ENCODE data around the gene PPM1H.

- TF ChIP-seq POLR2A (IDR thresholded peaks at IDR 0.05; ENCODE audit: low read length) (no peak), GATA1 (IDR thresholded peaks at IDR 0.05; ENCODE audit: low read depth, low read length) (no peak)
Observed at GRCh38 chr12:62885242-62885641, 49.7 kb downstream of the PPM1H start.
